HUES48 (cell line): ENCODE measurements around the gene LHFPL3.

Source experiments
- H3K27ac ChIP-seq: one replicate; pipeline ENCODE4 v1.7.0; 2013; ENCODE audit warnings: low read depth, low read length, inconsistent platforms
- H3K27me3 ChIP-seq: 2 replicates; pipeline ENCODE4 v1.6.1; 2013; ENCODE audit warnings: mild to moderate bottlenecking, low read length; ENCODE audit not compliant: control insufficient read depth, insufficient read depth
- H3K36me3 ChIP-seq: 2 replicates; pipeline ENCODE4 v1.6.1; 2013; ENCODE audit warnings: low read length; ENCODE audit not compliant: control insufficient read depth, insufficient read depth
- H3K4me1 ChIP-seq: 2 replicates; pipeline ENCODE4 v1.6.1; 2013; ENCODE audit warnings: mild to moderate bottlenecking, low read length; ENCODE audit not compliant: control insufficient read depth, insufficient read depth
- H3K4me3 ChIP-seq: 2 replicates; pipeline ENCODE4 v1.5.1; 2013; ENCODE audit warnings: mild to moderate bottlenecking, low read depth, low read length
- H3K9ac ChIP-seq: 2 replicates; pipeline ENCODE4 v1.6.1; 2013; ENCODE audit warnings: mild to moderate bottlenecking, low read depth, low read length, moderate library complexity
- H3K9me3 ChIP-seq: 2 replicates; pipeline ENCODE4 v1.6.1; 2013; ENCODE audit warnings: low read length; ENCODE audit not compliant: control insufficient read depth, insufficient read depth

Gene LHFPL3

DNA sequence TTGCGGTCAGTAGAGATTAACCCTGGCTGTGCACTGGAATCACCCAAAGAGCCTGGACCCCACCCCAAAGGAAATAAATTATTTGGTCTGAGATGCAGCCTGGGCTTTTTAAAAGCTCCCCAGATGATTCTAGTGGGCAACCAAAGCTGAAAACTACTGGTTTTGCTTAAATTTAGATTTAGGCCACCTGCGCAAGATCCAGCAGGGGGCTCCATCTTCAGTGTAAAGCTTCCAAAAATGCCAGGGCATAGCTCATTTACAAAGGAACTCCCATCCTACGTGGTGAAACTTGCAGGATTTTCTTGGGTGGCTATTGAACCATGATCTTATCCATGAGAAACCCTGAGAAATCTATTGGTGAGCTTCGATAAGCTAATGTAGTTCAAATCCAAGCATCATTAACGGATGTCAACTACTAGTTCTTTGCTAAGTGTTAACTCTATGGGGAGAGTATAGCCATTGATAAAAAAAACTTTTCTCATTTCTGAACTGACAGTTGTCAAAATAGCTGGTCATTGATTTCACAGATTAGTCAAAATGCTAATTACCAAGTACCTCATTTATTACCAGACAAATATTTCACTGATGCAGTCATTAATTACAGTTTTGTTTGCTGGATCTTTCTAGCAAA, 315.3 kb downstream of the LHFPL3 start:
- H3K9ac ChIP-seq = no peak overlapping the region
- no peak overlapping the region for H3K27ac ChIP-seq
- H3K36me3 ChIP-seq = no peaks in the 10 kb centered on the region
- H3K27me3 ChIP-seq = no peaks in the 10 kb centered on the region
- no peaks in the 10 kb centered on the region for H3K4me1 ChIP-seq
- no peak overlapping the region for H3K4me3 ChIP-seq
- H3K9me3 ChIP-seq = no peaks in the 10 kb centered on the region

- Histone ChIP-seq H3K4me3 (no peak overlapping the region), H3K36me3 (no peaks in the 10 kb centered on the region), H3K27ac (no peak overlapping the region), H3K27me3 (no peaks in the 10 kb centered on the region), H3K9ac (no peak overlapping the region), H3K9me3 (no peaks in the 10 kb centered on the region), H3K4me1 (no peaks in the 10 kb centered on the region)
Measured at GRCh38 chr7:104650991-104651640, 322.7 kb downstream of the LHFPL3 start.

- Histone ChIP-seq H3K36me3 (no peaks in the 10 kb centered on the region), H3K27me3 (no peaks in the 10 kb centered on the region)
Measured at GRCh38 chr7:104652434-104652833, 324.0 kb downstream of the LHFPL3 start.

GRCh38 chr7:104652865-104653264, 324.5 kb downstream of the LHFPL3 start:
- Histone ChIP-seq H3K9me3 (no peaks in the 10 kb centered on the region), H3K4me1 (no peaks in the 10 kb centered on the region), H3K9ac (no peak overlapping the region), H3K27me3 (no peaks in the 10 kb centered on the region), H3K36me3 (no peaks in the 10 kb centered on the region), H3K27ac (no peak overlapping the region), H3K4me3 (no peak overlapping the region)

More at GRCh38 chr7:104652434-104652833, 324.0 kb downstream of the LHFPL3 start:
- H3K4me1 ChIP-seq = no peaks in the 10 kb centered on the region
- H3K4me3 ChIP-seq = no peak overlapping the region
- H3K9me3 ChIP-seq = no peaks in the 10 kb centered on the region
- no peak overlapping the region for H3K27ac ChIP-seq
- no peak overlapping the region for H3K9ac ChIP-seq

DNA sequence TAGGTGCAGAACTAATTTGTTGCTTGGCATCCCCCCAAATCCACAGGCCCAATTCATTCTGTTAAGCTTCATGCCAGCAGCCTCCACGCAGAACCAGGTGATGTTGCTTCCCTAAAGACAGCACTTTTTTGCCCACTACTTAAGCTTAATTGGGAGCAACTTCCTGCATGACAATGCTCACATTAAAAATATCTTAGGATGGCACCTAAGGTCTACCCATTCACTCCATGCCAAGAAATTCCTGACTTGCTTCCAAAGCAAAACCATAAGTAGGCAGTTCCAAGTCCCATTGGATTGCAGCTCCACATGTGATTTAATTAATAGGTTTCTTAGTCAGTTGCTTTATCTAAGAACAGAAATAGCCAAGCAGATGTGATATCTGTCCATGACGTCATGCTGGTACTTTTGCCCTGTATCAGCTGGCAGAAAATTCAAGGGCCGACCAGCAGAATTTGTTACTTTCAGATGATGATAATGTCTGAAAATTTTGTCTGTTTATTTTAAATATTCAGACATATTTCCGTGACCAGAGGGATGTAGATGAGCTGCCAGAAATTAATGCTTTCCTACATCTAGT, 325.5 kb downstream of the LHFPL3 start:
- H3K4me3 ChIP-seq = no peak overlapping the region
- no peaks in the 10 kb centered on the region for H3K36me3 ChIP-seq
- H3K9me3 ChIP-seq = no peaks in the 10 kb centered on the region
- no peaks in the 10 kb centered on the region for H3K27me3 ChIP-seq
- no peak overlapping the region for H3K27ac ChIP-seq
- H3K4me1 ChIP-seq = no peaks in the 10 kb centered on the region
- H3K9ac ChIP-seq = no peak overlapping the region

GRCh38 chr7:104655592-104655991, 327.2 kb downstream of the LHFPL3 start:
- H3K27ac ChIP-seq = no peak overlapping the region
- H3K9me3 ChIP-seq = no peaks in the 10 kb centered on the region
- H3K36me3 ChIP-seq = no peaks in the 10 kb centered on the region
- no peaks in the 10 kb centered on the region for H3K27me3 ChIP-seq
- no peak overlapping the region for H3K4me3 ChIP-seq
- no peaks in the 10 kb centered on the region for H3K4me1 ChIP-seq
- H3K9ac ChIP-seq = no peak overlapping the region

- Histone ChIP-seq H3K27me3 (no peaks in the 10 kb centered on the region), H3K9me3 (no peaks in the 10 kb centered on the region), H3K9ac (no peak overlapping the region), H3K36me3 (no peaks in the 10 kb centered on the region), H3K4me1 (no peaks in the 10 kb centered on the region), H3K27ac (no peak overlapping the region), H3K4me3 (no peak overlapping the region)
Measured at GRCh38 chr7:104656467-104656866, 328.1 kb downstream of the LHFPL3 start.

GRCh38 chr7:104657134-104657533, 328.7 kb downstream of the LHFPL3 start:
- Histone ChIP-seq H3K27ac (no peak overlapping the region), H3K9ac (no peak overlapping the region), H3K4me3 (no peak overlapping the region), H3K4me1 (no peaks in the 10 kb centered on the region), H3K9me3 (no peaks in the 10 kb centered on the region), H3K27me3 (no peaks in the 10 kb centered on the region), H3K36me3 (no peaks in the 10 kb centered on the region)

DNA sequence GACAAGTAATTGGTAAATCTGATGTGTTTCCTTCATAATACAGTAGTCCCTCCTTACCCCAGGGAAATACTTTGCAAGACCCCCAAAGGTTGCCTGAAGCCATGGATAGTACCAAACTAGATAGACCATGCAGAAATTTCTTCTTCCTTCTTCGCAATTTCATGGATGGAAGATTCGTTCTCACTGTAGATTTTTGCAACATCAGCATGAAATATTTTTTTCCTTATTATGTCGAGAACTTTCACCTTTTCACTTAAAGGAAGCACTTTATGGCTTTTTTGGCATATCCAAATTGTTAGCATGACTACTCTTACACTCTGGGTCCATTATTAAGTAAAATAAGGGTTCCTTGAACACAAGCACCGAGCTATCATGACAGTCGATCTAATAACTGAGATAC, 333.2 kb downstream of the LHFPL3 start:
- Histone ChIP-seq H3K27me3 (no peaks in the 10 kb centered on the region), H3K4me1 (no peaks in the 10 kb centered on the region), H3K27ac (no peak overlapping the region), H3K36me3 (no peaks in the 10 kb centered on the region), H3K9ac (no peak overlapping the region), H3K4me3 (no peak overlapping the region), H3K9me3 (no peaks in the 10 kb centered on the region)

DNA sequence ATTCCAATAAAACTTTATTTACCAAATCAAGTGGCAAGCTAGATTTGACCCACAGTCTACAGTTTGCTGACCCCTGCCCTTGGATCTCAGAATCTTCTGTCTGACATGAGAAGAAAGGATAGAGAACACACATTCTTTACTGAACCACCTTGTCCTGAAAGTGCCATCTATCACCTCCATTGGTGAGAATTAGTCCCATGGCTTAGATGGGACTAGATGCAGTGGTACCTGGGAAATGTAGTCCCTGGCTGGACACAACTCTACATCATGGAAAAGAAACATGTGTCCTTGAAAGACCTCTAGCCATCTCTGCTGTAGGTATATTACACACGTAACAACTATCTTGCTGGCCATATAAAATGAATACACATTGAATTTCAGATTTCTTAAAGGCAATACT, 336.2 kb downstream of the LHFPL3 start:
- Histone ChIP-seq H3K36me3 (no peaks in the 10 kb centered on the region), H3K9me3 (no peaks in the 10 kb centered on the region), H3K4me1 (no peaks in the 10 kb centered on the region)

GRCh38 chr7:104677587-104677986, 349.2 kb downstream of the LHFPL3 start:
- Histone ChIP-seq H3K27ac (no peak overlapping the region), H3K4me3 (no peak overlapping the region), H3K9me3 (no peaks in the 10 kb centered on the region), H3K36me3 (no peaks in the 10 kb centered on the region), H3K9ac (no peak overlapping the region), H3K4me1 (no peaks in the 10 kb centered on the region), H3K27me3 (no peaks in the 10 kb centered on the region)

More for the DNA sequence above, 336.2 kb downstream of the LHFPL3 start:
- Histone ChIP-seq H3K27me3 (no peaks in the 10 kb centered on the region), H3K27ac (no peak overlapping the region), H3K4me3 (no peak overlapping the region), H3K9ac (no peak overlapping the region)
